K562 (cell line): ENCODE measurements around the gene CNTN4. TPM values are rescaled to one million over a fixed set of nuclear protein-coding genes. Genes with fewer than 3 reads are reported as not detected.

Experiments
- ATAC-seq: fragments of 200-7000 bp; cut with Tn5 transposase; 3 replicates; pipeline ENCODE4 v1.9.1; 2020; ENCODE audit warnings: moderate library complexity
- BruUV-seq: library from RNA; stranded (reverse); fragments of 400-500 nt; replicated peaks from 2 replicates; lab custom pipeline; 2021; lab: Mats Ljungman, UMichigan
- CTCF ChIA-PET: fragments of 300-600 bp; formaldehyde crosslinking; extraction: SDS; loops from one replicate; lab custom pipeline; 2021; ENCODE audit warnings: low intra/inter-chr PET ratio; lab: Yijun Ruan, JAX
- POLR2A ChIA-PET: fragments of 300-600, 350-650 bp; sonication (Branson Sonifier 250); formaldehyde crosslinking; extraction: SDS; loops from one replicate; lab custom pipeline; 2021; ENCODE audit warnings: antibody characterized with exemption, inconsistent platforms; lab: Yijun Ruan, JAX
- DNase-seq, 4 experiments: peaks; one replicate each; pipeline versions ENCODE4 v3.0.0 to v3.0.0-alpha.2; 2011 to 2018; ENCODE audit warnings: low spot score in 3 of 4, mixed read lengths in 3 of 4; ENCODE audit errors: extremely low read depth in 1 of 4
- FAIRE-seq: peaks from 2 replicates; lab custom pipeline; 2011; peaks lifted over from hg19 to GRCh38; lab: Jason Lieb, UNC
- H2AFZ ChIP-seq: 2 replicates; pipeline ENCODE4 v1.6.0; 2011; ENCODE audit warnings: low read depth, low read length, control low read depth, inconsistent platforms
- H3K27ac ChIP-seq: fragments of 200-600 bp; 3 replicates; pipeline ENCODE4 v1.8.0; 2011; ENCODE audit warnings: low read depth, mild to moderate bottlenecking, control low read depth, inconsistent platforms, low read length, moderate library complexity, mixed read lengths; ENCODE audit errors: extremely low read depth
- H3K27me3 ChIP-seq, 2 experiments: fragments of 300-600 bp in 1 of 2; 2 replicates in 1 of 2; 3 replicates in 1 of 2; pipeline versions ENCODE4 v1.6.0 to v1.8.0; 2011; ENCODE audit warnings: inconsistent platforms in 2 of 2, low read length in 2 of 2, mild to moderate bottlenecking in 1 of 2, mixed read lengths in 1 of 2, moderate library complexity in 1 of 2; ENCODE audit not compliant: control insufficient read depth in 2 of 2, insufficient read depth in 2 of 2
- H3K36me3 ChIP-seq: fragments of 300-600 bp; 3 replicates; pipeline ENCODE4 v1.8.0; 2011; ENCODE audit warnings: mild to moderate bottlenecking, low read length, inconsistent platforms; ENCODE audit not compliant: control insufficient read depth, insufficient read depth
- H3K4me1 ChIP-seq, 2 experiments: fragments of 200-600 bp in 1 of 2; replicated peaks in 1 of 2; 2 replicates in 1 of 2; 3 replicates in 1 of 2; pipeline versions ENCODE4 v1.5.1 to v1.8.0; 2011; ENCODE audit warnings: inconsistent platforms in 2 of 2, low read length in 2 of 2, mild to moderate bottlenecking in 1 of 2, mixed read lengths in 1 of 2, moderate library complexity in 1 of 2; ENCODE audit not compliant: control insufficient read depth in 2 of 2, insufficient read depth in 2 of 2
- H3K4me2 ChIP-seq: 2 replicates; pipeline ENCODE4 v1.6.1; 2011; ENCODE audit warnings: low read length, control low read depth, inconsistent platforms, mixed read lengths; ENCODE audit not compliant: insufficient read depth
- H3K4me3 ChIP-seq: fragments of 200-600 bp; sonication (generic), shearing (Covaris generic); 2 replicates; pipeline ENCODE4 v1.5.1; 2016; ENCODE audit warnings: control low read depth, inconsistent platforms
- H3K79me2 ChIP-seq: fragments of 200-600 bp; 3 replicates; pipeline ENCODE4 v1.8.0; 2011; ENCODE audit warnings: low read length, inconsistent platforms; ENCODE audit not compliant: control insufficient read depth, insufficient read depth
- H3K9ac ChIP-seq, 2 experiments: 2 replicates each; pipeline versions ENCODE4 v1.6.0 to v1.6.1; 2011; ENCODE audit warnings: low read depth in 2 of 2, low read length in 2 of 2, control low read depth in 1 of 2, inconsistent platforms in 1 of 2, mild to moderate bottlenecking in 1 of 2, mixed read lengths in 1 of 2; ENCODE audit not compliant: insufficient read depth in 1 of 2
- H3K9me1 ChIP-seq: one replicate; pipeline ENCODE4 v1.6.0; 2011; ENCODE audit warnings: inconsistent platforms, mild to moderate bottlenecking, low read length, moderate library complexity; ENCODE audit not compliant: control insufficient read depth, insufficient read depth
- H3K9me3 ChIP-seq: replicated peaks from 2 replicates; pipeline ENCODE4 v1.5.1; 2011; ENCODE audit warnings: low read depth, low read length, inconsistent platforms; ENCODE audit not compliant: control insufficient read depth, insufficient read depth
- H4K20me1 ChIP-seq: replicated peaks from 2 replicates; pipeline ENCODE4 v1.6.1; 2011; ENCODE audit warnings: low read length, inconsistent platforms, mixed read lengths; ENCODE audit not compliant: control insufficient read depth, insufficient read depth
- BRD9 ChIP-seq: fragments of 450-650 bp; IDR thresholded peaks from 2 replicates; pipeline ENCODE4 v1.6.1; 2018; ENCODE audit warnings: low read depth; ENCODE audit not compliant: partially characterized antibody
- CTCFL ChIP-seq: IDR thresholded peaks from 2 replicates; pipeline ENCODE4 v1.6.1; 2011; ENCODE audit warnings: borderline replicate concordance, low read depth, mild to moderate bottlenecking, moderate library complexity, low read length; ENCODE audit not compliant: insufficient read depth, poor library complexity, severe bottlenecking
- MAFK ChIP-seq: IDR thresholded peaks from 2 replicates; pipeline ENCODE4 v1.6.1; 2011; ENCODE audit warnings: low read length, improper control_type of control experiment
- RBM15 ChIP-seq: fragments of 200-400 bp; formaldehyde crosslinking; IDR thresholded peaks from 2 replicates; pipeline ENCODE4 v1.6.1; 2018; ENCODE audit warnings: mild to moderate bottlenecking, low read length, moderate library complexity; ENCODE audit not compliant: insufficient read depth
- TAF1 ChIP-seq: IDR thresholded peaks from 2 replicates; pipeline ENCODE4 v1.6.1; 2011; ENCODE audit warnings: mild to moderate bottlenecking, low read length, moderate library complexity; ENCODE audit not compliant: insufficient read depth, control insufficient read depth, severe bottlenecking; ENCODE audit errors: extremely low read depth
- TSHZ1 ChIP-seq: fragments of 250-450 bp; sonication (Bioruptor Pico); IDR thresholded peaks from 2 replicates; pipeline ENCODE4 v1.4.0; 2020; ENCODE audit warnings: mild to moderate bottlenecking, moderate library complexity
- ZNF655 ChIP-seq: fragments of 250-450 bp; sonication (Bioruptor Pico); IDR thresholded peaks from 2 replicates; pipeline ENCODE4 v1.5.0; 2021
- WGBS: fragments of 100-300 bp; shearing (Covaris generic); methylation state at CpG from one replicate; pipeline ENCODE4 v1.1.6; 2016; ENCODE audit warnings: low coverage, mixed read lengths; ENCODE audit not compliant: insufficient coverage; ENCODE audit errors: missing lambda C conversion rate; 5-methylcytosine and 5-hydroxymethylcytosine counted together
- in situ Hi-C: fragments of 300-500 bp; cut with MboI; formaldehyde crosslinking; loops from 4 replicates; pipeline ENCODE4 v1.15.0; 2018; ENCODE audit warnings: inconsistent platforms, mixed read lengths
- intact Hi-C: fragments of 100-400 bp; cut with micrococcal nuclease; formaldehyde crosslinking; loops from 2 replicates; pipeline ENCODE4 v1.14.2; 2022
- polyA plus RNA-seq, 8 experiments: library from polyadenylated mRNA; depleted of rRNA in 4 of 8; stranded (reverse) in 5 of 8; unstranded in 3 of 8; fragments of >200 nt; fragmentation: Nextera tagmentation in 2 of 8; fragmentation: Illumina TruSeq in 1 of 8; extraction: Ambion mirVana in 2 of 8; extraction: Trizol in 1 of 8; gene quantifications; 2 replicates each; pipeline versions ENCODE4 v1.2.1 to v1.2.3, GENCODE V29; 2011 to 2014; ENCODE audit warnings: inconsistent platforms in 1 of 8, missing spikeins in 1 of 8
- total RNA-seq, 7 experiments: library from RNA; depleted of rRNA in 6 of 7; stranded (reverse); fragments of >200 nt in 6 of 7; fragmentation: Illumina TruSeq in 2 of 7; extraction: Trizol in 2 of 7; gene quantifications; 2 replicates each; pipeline versions ENCODE4 v1.2.1 to v1.2.3, GENCODE V29; 2011 to 2021; ENCODE audit warnings: low replicate concordance in 1 of 7

CNTN4 gene
- total and polyA plus RNA-seq, 9 of the 15 experiments (the other 6 are each of a cell fraction or from before 2014, with no cell fraction given): not detected

- no peaks in the 10 kb centered on the region for H3K4me1 ChIP-seq
- peaks cover 5 to 6% of the 10 kb centered on the region in 2 experiments; a peak in 3 of 5 replicates for H3K27me3 ChIP-seq
- POLR2A ChIA-PET: interaction anchor here (1.0 to 1.3 kb wide), 2 partner anchors 16 to 87 kb away, joined by 3 read pairs; no protein-coding TSS in a partner anchor
- CTCF ChIA-PET: no interaction called here
- no peaks in the 10 kb centered on the region for H3K36me3 ChIP-seq
- H3K4me2 ChIP-seq: no peak overlapping the region
- H3K9me1 ChIP-seq: no peaks in the 10 kb centered on the region
- ATAC-seq (no peak), FAIRE-seq (no peak), DNase-seq (no peak)
- BruUV-seq: no TSS peak
- H3K4me3 ChIP-seq: no peak overlapping the region
- no peak overlapping the region for H2AFZ ChIP-seq
- in situ Hi-C loops (no loop called here), intact Hi-C loops (no loop called here)
- TF ChIP-seq TAF1: no peak
- no peak for TF ChIP-seq BRD9
- TF ChIP-seq ZNF655 (CRISPR knock-in tag): no peak
- TF ChIP-seq MAFK: no peak
- no peak for TF ChIP-seq TSHZ1
- no peak for TF ChIP-seq RBM15
- no peak for TF ChIP-seq CTCFL
- no peaks in the 10 kb centered on the region for H4K20me1 ChIP-seq
- H3K9me3 ChIP-seq: no peaks in the 10 kb centered on the region
- H3K9ac ChIP-seq: no peak overlapping the region
- no peak overlapping the region for H3K27ac ChIP-seq
- no peaks in the 10 kb centered on the region for H3K79me2 ChIP-seq
- 0% methylated on average over 4 of the region's 4 CpGs for WGBS
Measured at GRCh38 chr3:3066910-3067309, 968.2 kb downstream of the CNTN4 start.
